NCI-H2081 (cell line): Measurements from ENCODE around the gene TMEM269.

Experiments
- DNase-seq, 2 experiments: peaks; one replicate each; lab custom pipeline; 2025; lab: John Stamatoyannopoulos, UW

Gene TMEM269

GRCh38 chr1:42784946-42785693 is at the start of gene TMEM269:
Gene TMEM269 (plus strand): TSS chr1:42784991. CDS start chr1:42789894, 4,903 bp downstream.
- DNase-seq = no peak

GRCh38 chr1:42735056-42735455 is 49.7 kb upstream of the TMEM269 start:
- no peak for DNase-seq

GRCh38 chr1:42735477-42736105 is 49.2 kb upstream of the TMEM269 start:
- DNase-seq = no peak

DNA sequence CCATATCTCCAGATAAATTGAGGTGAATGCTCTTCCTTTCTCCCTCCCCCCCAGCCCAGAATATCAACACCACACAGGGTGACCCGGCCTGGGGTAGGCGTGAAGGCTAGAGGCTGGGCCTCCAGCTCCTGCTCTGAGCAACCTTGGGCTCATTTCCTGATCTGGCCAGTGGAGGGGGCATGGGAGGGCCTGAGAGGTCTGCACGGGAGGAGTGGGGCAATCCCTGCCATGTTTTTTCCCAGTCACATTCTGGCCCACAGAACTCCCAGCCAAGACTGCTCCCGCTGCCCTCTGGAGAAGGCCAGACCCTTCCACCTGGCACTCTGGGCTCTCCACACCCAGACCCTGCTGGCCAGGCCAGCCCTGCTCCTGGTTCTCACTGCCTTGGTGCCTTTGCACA is 48.6 kb upstream of the TMEM269 start:
- no peak for DNase-seq

- no peak for DNase-seq
Measured at GRCh38 chr1:42736571-42737200, 48.1 kb upstream of the TMEM269 start.

DNA sequence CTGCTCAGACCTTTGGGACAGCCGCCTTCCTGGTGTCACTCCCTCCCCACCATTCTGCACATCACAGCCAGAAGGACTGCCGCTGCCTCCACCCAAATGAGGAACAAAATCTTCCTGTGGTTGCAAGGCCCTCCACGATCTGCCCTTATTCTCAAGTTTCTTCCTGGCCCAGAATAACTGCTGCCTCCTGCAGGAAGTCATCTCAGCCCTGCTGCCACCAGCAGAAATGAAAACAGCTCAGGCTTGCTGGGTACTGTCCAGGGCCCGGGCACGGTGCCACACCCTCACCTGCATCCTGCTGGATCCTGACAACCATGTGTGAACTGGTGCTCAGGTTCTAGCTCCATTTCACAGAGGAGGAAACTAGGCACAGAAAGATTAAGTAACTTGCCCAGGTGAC is 47.5 kb upstream of the TMEM269 start:
- peak; percentile 54 to 75 for DNase-seq

DNA sequence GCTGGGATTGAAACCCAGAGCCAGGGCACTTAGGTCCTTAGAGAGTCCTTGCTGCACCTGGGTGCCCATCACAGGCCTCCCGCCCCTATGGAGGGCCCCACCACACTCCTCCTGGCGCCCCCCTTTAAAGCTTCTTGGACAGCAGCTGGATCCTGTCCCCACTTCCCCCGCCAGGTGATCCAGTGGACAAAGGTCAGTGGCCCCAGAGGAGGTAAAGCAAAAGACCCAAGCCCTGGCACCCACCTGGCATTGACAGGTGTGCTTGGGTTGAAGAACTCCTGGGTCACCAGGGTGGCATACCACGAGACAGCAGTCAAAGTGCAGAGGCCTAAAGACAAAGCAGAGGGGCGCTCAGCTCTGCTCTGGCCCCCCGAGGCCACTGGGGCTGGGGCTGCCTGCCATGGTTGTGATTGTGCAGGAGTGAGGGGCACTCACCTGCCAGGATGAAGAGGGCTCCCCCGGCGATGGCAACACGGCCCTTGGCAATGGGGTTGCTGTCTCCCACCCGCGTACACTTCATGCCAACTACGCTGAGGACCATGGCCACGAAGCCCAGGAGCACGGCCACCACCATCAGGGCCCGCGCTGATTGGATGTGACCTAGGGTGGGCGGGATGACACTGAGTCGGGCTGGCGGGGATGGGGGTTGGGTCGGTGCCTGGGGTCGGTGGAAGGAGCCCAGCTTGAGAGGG is 46.7 kb upstream of the TMEM269 start:
- DNase-seq = no peak

DNA sequence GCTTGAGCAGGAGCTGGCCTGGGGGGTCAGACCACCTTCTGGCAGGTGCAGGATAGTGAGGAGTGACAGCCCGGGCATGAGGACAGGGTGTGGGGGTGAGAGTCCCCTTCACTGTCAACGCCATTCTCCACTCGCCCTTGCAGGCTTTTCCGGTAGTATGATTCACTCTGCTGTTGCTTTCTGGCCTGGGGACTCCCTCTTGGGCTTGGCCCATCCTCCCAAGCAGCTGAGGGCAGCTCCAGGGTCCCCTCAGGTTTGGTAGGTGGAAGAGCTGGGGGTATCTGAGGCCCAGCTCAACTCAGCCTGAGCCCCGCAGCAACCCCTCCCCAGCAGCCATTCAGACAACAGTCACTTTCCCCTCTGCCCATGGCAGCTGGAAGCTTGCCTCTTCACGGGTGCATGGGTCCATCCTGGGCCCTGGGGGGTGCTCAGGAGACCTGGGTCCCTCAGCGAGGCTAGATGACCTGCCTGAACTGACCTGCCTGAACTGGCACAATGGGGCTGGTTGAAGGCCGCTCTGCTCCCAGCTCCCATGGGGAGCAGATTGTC is 46.0 kb upstream of the TMEM269 start:
- no peak for DNase-seq

DNA sequence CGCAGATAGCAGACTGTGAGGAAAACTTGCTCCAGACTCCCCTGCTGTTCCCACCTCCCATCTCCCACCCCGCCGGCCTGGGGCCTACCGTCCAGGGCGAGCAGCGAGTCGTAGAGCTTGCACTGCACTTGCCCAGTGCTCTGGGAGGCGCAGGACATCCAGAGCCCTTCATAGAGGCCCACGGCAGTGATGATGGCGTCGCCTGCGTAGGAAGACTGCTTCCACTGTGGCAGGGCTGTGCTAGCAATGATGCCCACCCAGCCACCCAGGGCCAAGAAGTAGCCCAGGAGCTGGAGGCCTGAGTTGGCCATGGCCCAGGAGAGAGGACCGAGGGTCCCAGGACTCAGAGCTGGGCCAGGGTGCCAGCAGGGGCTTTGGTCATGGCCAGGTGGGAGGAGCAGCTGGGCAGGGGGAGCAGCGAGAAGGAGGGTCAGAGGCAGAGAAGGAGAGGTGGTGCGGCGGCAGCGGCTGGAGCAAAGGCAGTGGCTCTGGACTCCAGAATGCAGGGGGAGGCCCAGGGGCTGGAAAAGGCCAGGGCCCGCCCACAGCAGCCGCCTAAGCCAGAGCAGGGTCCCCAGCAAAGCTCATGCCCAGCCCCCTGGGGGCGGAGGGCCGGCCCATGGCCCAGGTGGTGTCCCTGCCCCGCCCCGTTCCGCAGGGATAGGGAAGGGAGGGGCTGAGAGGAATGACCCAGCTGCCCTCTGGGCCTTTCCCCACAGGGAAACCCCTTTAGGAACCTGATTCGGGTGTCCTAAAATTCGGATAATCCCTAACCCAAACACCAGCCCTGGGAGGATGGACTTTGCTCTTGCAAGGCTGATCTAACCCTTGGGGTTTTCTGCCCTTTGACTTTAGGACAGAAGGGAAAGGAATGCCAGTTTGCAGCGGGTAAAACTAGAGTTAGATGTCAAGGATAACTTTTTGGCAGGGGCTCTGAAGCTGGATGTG is 44.8 kb upstream of the TMEM269 start, which contains the start of gene CLDN19:
TSS of gene CLDN19 (minus strand) at position 484 of the 948 bp plus-strand sequence. CDS start at position 311, 173 bp downstream.
- DNase-seq = no peak

- no peak for DNase-seq
Measured at GRCh38 chr1:42740851-42741580, 43.8 kb upstream of the TMEM269 start.

GRCh38 chr1:42741706-42742105 is 43.1 kb upstream of the TMEM269 start:
- DNase-seq = no peak

DNA sequence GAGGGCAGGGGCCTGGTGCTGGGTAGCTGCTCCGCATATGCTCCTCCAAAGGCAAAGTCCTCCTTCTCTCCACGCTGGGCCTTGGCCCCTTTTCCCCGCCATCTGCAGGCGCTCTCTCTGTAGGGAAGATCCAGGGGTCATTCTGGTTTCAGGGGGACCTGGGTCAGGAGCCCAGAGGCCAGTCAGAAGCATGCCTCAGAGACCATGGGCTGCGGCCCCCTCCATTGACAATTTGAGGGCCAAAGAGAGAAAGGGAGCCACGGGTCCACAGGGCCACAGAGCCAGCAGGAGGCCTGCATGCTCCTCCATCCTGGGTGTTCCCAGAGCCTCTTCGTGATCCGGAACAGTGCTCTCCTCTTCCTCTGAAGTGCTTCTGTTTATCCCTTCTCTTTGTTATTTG is 42.6 kb upstream of the TMEM269 start:
- no peak for DNase-seq

DNA sequence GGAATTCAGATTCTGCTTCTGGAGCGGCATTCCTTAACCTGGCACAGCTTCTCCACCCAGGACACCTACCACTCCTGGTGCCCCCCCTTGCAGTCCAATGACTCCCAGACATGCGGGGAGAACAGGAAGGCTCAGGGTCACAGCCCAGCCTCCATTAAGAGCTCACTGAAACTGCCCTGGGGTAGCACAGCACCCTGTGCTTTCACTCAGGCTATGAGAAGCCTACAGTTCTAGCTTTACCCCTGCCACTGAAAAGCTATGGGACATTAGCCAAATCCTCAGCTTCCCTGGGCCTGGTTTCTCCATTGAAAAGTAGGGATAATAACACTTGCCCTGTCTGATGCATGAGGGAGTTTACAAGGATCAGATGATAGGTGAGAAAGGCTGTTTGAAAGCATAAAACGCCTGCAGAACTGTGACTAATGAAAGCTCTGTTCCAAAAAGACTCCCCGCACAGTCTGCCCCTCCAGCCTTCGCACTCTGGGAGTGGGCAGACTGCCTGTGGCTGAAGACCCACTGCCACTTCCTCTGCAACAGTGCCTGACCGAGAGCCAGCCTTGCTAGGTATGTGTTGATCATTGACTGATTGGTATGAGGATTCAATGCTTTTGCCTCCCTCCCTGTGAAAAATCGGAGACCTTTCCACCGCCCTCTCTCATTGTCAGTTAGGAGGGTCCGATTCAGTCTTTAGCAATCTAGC is 42.0 kb upstream of the TMEM269 start:
- DNase-seq = no peak

DNA sequence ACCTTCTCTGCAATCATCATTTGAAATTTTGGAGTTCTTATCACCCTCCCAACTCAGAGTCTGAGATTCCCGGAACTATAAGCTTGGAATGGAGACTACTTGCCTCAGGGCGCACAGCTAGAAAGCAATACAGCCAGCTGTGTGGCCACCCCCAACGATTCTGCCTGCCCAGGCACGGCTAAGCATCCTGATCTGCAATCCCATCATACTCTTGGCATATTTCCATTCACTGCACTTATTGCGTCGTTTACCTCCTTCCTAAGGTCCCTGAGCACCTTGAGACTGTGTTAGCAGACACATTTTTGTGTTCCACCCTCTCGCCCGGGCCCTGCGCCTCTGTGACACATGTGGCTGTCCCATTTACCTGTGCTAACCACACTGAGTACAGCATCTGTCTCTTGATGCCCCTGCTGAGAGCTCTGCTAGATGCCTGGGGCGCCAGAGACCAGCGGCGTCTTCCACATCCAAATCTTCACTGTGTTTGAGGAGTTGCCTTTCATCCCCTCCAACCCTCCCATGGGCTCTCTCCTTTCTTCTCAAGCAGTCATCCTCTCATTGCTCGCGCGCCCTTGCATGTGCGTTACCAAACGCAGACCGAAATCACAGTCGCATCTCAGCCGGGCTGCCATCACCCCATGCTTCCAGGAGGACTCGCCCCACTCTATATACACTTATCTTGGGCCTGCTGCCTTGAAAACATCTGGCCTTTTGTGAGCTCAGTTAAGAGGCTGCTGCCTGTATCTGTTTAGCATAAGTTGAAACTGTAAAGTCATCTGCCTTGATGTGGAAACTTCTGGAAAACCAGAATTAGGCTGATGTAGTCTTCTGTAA is 41.3 kb upstream of the TMEM269 start:
- DNase-seq = peak; percentile 8 to 35

DNA sequence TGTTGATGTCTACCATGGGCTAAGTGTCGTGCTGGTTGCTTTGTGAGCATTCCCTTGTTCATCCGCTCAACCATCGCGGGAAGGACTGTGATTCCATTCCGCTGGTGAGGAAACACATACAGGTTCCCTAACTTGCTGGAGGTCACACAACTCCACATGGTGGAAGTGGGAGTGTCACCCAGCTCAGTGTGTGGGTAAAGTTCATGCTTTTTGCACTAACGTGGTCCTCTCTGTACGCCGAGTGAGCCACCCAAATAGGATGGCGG is 40.7 kb upstream of the TMEM269 start:
- DNase-seq = no peak

GRCh38 chr1:42745851-42746250 is 38.9 kb upstream of the TMEM269 start:
- DNase-seq = no peak

DNA sequence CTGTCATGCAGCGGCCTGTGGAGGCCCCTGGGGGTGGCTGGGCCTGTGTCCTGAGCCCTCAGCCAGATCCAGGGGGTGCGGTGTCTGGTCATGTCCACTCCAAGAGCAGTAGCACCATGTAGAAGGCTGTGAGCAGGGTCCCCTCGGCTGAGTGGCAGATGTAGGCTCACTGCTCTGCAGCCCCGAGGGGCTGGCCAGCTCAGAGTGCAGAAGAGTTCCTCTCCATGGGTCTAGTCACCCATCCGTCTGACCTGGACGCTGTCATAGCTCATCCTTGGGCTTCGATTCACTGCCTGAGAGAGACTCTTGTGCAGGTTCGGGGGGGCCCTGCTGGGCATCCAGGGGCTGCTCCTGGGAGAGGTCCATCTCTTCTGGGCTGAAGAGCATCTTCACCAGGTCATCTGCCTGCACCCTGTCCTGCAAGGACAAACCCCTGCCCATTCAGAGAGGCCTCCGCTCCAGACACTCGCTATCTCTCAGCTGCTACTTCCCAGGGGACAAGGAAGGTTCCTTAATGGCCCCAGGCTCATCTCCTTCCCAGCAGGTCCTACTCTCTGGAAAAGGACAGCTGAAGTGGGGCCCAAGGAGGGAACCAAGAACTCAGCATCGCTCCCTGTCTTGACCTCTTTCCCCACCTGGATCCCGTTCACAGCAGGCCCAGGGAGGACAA is 38.2 kb upstream of the TMEM269 start:
- DNase-seq = no peak

GRCh38 chr1:42747125-42747524 is 37.7 kb upstream of the TMEM269 start:
- DNase-seq = peak; percentile 45 to 64

- no peak for DNase-seq
Measured at GRCh38 chr1:42748021-42748420, 36.8 kb upstream of the TMEM269 start.
